AG04450 (cell line): ENCODE results near the gene ARID3C. TPM values are rescaled to one million over a fixed set of nuclear protein-coding genes. Genes with fewer than 3 reads are reported as not detected.
"Not testable (repeated sequence)": the region's sequence is repeated elsewhere in the genome, so short reads cannot be mapped to it uniquely, and the experiment has no call there.

ENCODE experiments used
- CTCF ChIA-PET: fragments of 300-600, 350-600 bp; formaldehyde crosslinking; extraction: SDS; loops from one replicate; lab custom pipeline; 2022; ENCODE audit warnings: antibody characterized with exemption, inconsistent platforms; lab: Charles Lee
- POLR2A ChIA-PET: fragments of 350-600 bp; formaldehyde crosslinking; extraction: SDS; loops from one replicate; lab custom pipeline; 2021; ENCODE audit warnings: antibody characterized with exemption, inconsistent platforms; lab: Yijun Ruan, JAX
- DNase-seq: peaks from one replicate; pipeline ENCODE4 v3.0.0-alpha.2; 2011; ENCODE audit warnings: low read depth, low spot score
- H3K27ac ChIP-seq: one replicate; pipeline ENCODE4 v1.5.1; 2012; ENCODE audit warnings: low read depth, low read length, control low read depth
- H3K27me3 ChIP-seq: one replicate; pipeline ENCODE4 v1.6.0; 2012; ENCODE audit warnings: low read length; ENCODE audit not compliant: control insufficient read depth, insufficient read depth
- H3K4me3 ChIP-seq: 2 replicates; pipeline ENCODE4 v1.5.1; 2011; ENCODE audit warnings: mild to moderate bottlenecking, low read depth, low read length, control low read depth
- H3K9me3 ChIP-seq: 2 replicates; pipeline ENCODE4 v1.5.1; 2012; ENCODE audit warnings: low read length; ENCODE audit not compliant: control insufficient read depth, insufficient read depth
- CTCF ChIP-seq: IDR thresholded peaks from 2 replicates; pipeline ENCODE4 v1.5.1; 2011; ENCODE audit warnings: low read depth, low read length, control low read depth, inconsistent platforms
- polyA plus RNA-seq: library from polyadenylated mRNA; depleted of rRNA; stranded (reverse); fragments of >200 nt; gene quantifications from 2 replicates; pipeline ENCODE4 v1.2.3, GENCODE V29; 2011

The ARID3C gene
- polyA plus RNA-seq, 1 experiment, result not detected

- ChIA-PET POLR2A (interaction anchor here (0.5 to 3.0 kb wide), 6 partner anchors 9 to 423 kb away, joined by 3 to 17 read pairs (median 6); partner anchors contain the start of genes DCTN3 and SIGMAR1), CTCF (interaction anchor here (0.6 to 5.4 kb wide), 14 partner anchors 8 to 219 kb away, joined by 3 to 63 read pairs (median 4); partner anchors contain the start of genes DCTN3 and SIGMAR1)
- Histone ChIP-seq H3K27ac (peak within 1 kb of the TSS; percentile 75), H3K4me3 (peak within 1 kb of the TSS; percentile 93), H3K27me3 (no peaks in the 10 kb centered on the region), H3K9me3 (no peaks in the 10 kb centered on the region; the same call in 1 of the 2 replicates)
- DNase-seq, result peak; percentile 45
- TF ChIP-seq CTCF, result peak; percentile 68
Observed at GRCh38 chr9:34646211-34647083, 17.6 kb upstream of the ARID3C start, which contains the start of gene GALT. GALT (plus strand) TSS chr9:34646675; CDS start chr9:34646705, 30 bp downstream.

GRCh38 chr9:34644766-34645314 lies 16.0 kb upstream of the ARID3C start:
- Histone ChIP-seq H3K27ac (no peak overlapping the region), H3K9me3 (no peaks in the 10 kb centered on the region; the same call in 1 of the 2 replicates), H3K27me3 (no peaks in the 10 kb centered on the region), H3K4me3 (no peak overlapping the region)
- ChIA-PET CTCF (interaction anchor here (0.6 to 5.4 kb wide), 3 partner anchors 10 to 399 kb away, joined by 3 to 63 read pairs (median 3); partner anchors contain the start of gene RPP25L), POLR2A (interaction anchor here (3.0 kb wide), 1 partner anchor 20 kb away, joined by 9 read pairs; no protein-coding TSS in a partner anchor)
- no peak for DNase-seq
- TF ChIP-seq CTCF, result no peak

GRCh38 chr9:34642679-34643078 lies 13.8 kb upstream of the ARID3C start:
- no peaks in the 10 kb centered on the region for H3K27me3 ChIP-seq
- DNase-seq, result no peak
- POLR2A ChIA-PET, result no interaction called here
- H3K9me3 ChIP-seq, result no peaks in the 10 kb centered on the region; the same call in 1 of the 2 replicates
- no peak overlapping the region for H3K4me3 ChIP-seq
- CTCF ChIA-PET, result interaction anchor here (5.4 kb wide), 1 partner anchor 8 kb away, joined by 63 read pairs; no protein-coding TSS in a partner anchor
- H3K27ac ChIP-seq, result no peak overlapping the region
- TF ChIP-seq CTCF, result no peak

GRCh38 chr9:34639322-34639721 lies 10.5 kb upstream of the ARID3C start:
- POLR2A ChIA-PET, H3K4me3 ChIP-seq, H3K9me3 ChIP-seq, DNase-seq, H3K27me3 ChIP-seq, H3K27ac ChIP-seq: not testable (repeated sequence)
- CTCF ChIA-PET, result interaction anchor here (1.0 to 2.6 kb wide), 3 partner anchors 8 to 63 kb away, joined by 4 to 22 read pairs (median 4); partner anchors contain the start of gene GALT

- ChIA-PET POLR2A (interaction anchor here (0.7 to 2.5 kb wide), 4 partner anchors 8 to 27 kb away, joined by 3 to 17 read pairs (median 8); partner anchors contain the start of genes DCTN3, GALT and RPP25L), CTCF (interaction anchor here (1.3 to 2.6 kb wide), 3 partner anchors 9 to 64 kb away, joined by 4 to 22 read pairs (median 5); partner anchors contain the start of gene GALT)
- no peak for TF ChIP-seq CTCF
- H3K4me3 ChIP-seq, result peak overlapping the region; percentile 80
- no peaks in the 10 kb centered on the region for H3K27me3 ChIP-seq
- DNase-seq, result no peak
- H3K9me3 ChIP-seq, result no peaks in the 10 kb centered on the region; the same call in 1 of the 2 replicates
- no peak overlapping the region for H3K27ac ChIP-seq
Observed at GRCh38 chr9:34638138-34638445, 9.2 kb upstream of the ARID3C start.
